GM19463 (cell line): ENCODE results near the gene IMP4.

Experiments used
- ATAC-seq: cut with Tn5 transposase; IDR thresholded peaks from one replicate; pipeline ENCODE4 v1.9.1; 2021; ENCODE audit warnings: mild to moderate bottlenecking, moderate library complexity; ENCODE audit not compliant: unreplicated experiment

IMP4 gene

DNA sequence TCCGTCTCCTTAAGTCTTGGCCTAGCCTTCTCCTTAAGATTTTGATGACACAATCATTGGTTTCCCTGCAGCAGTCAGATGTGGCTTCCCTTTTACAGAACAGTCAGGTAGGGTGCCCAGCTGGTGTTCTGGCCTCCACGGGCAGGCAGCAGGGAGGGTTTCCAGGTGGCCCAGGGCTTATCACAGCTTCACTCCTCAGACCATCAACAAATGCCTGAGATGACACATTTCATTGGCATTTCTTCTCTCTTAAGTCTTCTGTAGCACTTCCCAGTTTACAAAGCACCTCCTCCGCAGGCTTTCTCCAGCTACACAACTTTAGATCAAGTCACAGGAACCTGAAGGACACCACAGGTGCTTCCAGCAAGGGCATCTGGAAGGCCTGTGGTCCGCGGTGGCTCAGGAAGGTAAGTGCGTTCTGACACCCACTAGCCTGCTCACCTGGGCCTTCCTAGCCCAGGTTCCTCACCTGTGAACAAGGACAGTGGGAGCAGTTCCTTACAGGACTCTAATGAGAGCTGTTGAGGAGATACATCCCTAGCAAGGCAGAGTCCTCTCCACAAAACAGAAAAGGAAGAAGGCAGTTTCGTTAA, 50.7 kb downstream of the IMP4 start:
- no peak for ATAC-seq
